ENCODE measurements around the gene EPHX1.
A peak's percentile ranks its signal among the peaks of the same experiment; 100 is the strongest.

EPHX1 gene

GRCh38 chr1:225860107-225860506, 50.2 kb downstream of the EPHX1 start:
- no peak overlapping the region for H3K4me3 ChIP-seq (ENCODE audit: low read depth, low read length)

GRCh38 chr1:225860876-225861441, 51.0 kb downstream of the EPHX1 start:
- no peak overlapping the region for H3K4me3 ChIP-seq (ENCODE audit: low read depth, low read length)

GRCh38 chr1:225861834-225862580, 52.1 kb downstream of the EPHX1 start:
- no peak overlapping the region for H3K4me3 ChIP-seq (ENCODE audit: low read depth, low read length)

GRCh38 chr1:225862581-225862950, 52.6 kb downstream of the EPHX1 start:
- no peak overlapping the region for H3K4me3 ChIP-seq (ENCODE audit: low read depth, low read length)

GRCh38 chr1:225863167-225863566, 53.2 kb downstream of the EPHX1 start:
- H3K4me3 ChIP-seq (ENCODE audit: low read depth, low read length) = no peak overlapping the region

- no peak overlapping the region for H3K4me3 ChIP-seq (ENCODE audit: low read depth, low read length)
Observed at GRCh38 chr1:225865514-225865913, 55.6 kb downstream of the EPHX1 start.

- H3K4me3 ChIP-seq (ENCODE audit: low read depth, low read length) = no peak overlapping the region
Observed at GRCh38 chr1:225866061-225866837, 56.3 kb downstream of the EPHX1 start.

- no peak overlapping the region for H3K4me3 ChIP-seq (ENCODE audit: low read depth, low read length)
Observed at GRCh38 chr1:225866981-225867380, 57.1 kb downstream of the EPHX1 start.

GRCh38 chr1:225868631-225869330, 58.9 kb downstream of the EPHX1 start:
- H3K4me3 ChIP-seq (ENCODE audit: low read depth, low read length) = no peak overlapping the region

GRCh38 chr1:225870911-225871310, 61.0 kb downstream of the EPHX1 start:
- H3K4me3 ChIP-seq (ENCODE audit: low read depth, low read length) = no peak overlapping the region

GRCh38 chr1:225871359-225872074, 61.6 kb downstream of the EPHX1 start:
- H3K4me3 ChIP-seq (ENCODE audit: low read depth, low read length) = no peak overlapping the region

GRCh38 chr1:225872075-225872430, 62.1 kb downstream of the EPHX1 start:
- no peak overlapping the region for H3K4me3 ChIP-seq (ENCODE audit: low read depth, low read length)

GRCh38 chr1:225873281-225873850, 63.4 kb downstream of the EPHX1 start:
- H3K4me3 ChIP-seq (ENCODE audit: low read depth, low read length) = no peak overlapping the region

- no peak overlapping the region for H3K4me3 ChIP-seq (ENCODE audit: low read depth, low read length)
Observed at GRCh38 chr1:225874431-225874830, 64.5 kb downstream of the EPHX1 start.

GRCh38 chr1:225875044-225875815, 65.3 kb downstream of the EPHX1 start:
- no peak overlapping the region for H3K4me3 ChIP-seq (ENCODE audit: low read depth, low read length)

GRCh38 chr1:225876900-225877510, 67.1 kb downstream of the EPHX1 start:
- H3K4me3 ChIP-seq (ENCODE audit: low read depth, low read length) = no peak overlapping the region

GRCh38 chr1:225877580-225877979, 67.7 kb downstream of the EPHX1 start:
- H3K4me3 ChIP-seq (ENCODE audit: low read depth, low read length) = no peak overlapping the region

- no peak overlapping the region for H3K4me3 ChIP-seq (ENCODE audit: low read depth, low read length)
Observed at GRCh38 chr1:225878282-225878681, 68.4 kb downstream of the EPHX1 start.

- peak overlapping the region; percentile 4 for H3K4me3 ChIP-seq (ENCODE audit: low read depth, low read length)
Observed at GRCh38 chr1:225879521-225880221, 69.7 kb downstream of the EPHX1 start.
